ENCODE data around the gene GAS2. TPM values are rescaled to one million over a fixed set of nuclear protein-coding genes. Genes with fewer than 3 reads are reported as not detected.
A peak's percentile ranks its signal among the peaks of the same experiment; 100 is the strongest.

Gene GAS2
- total and polyA plus RNA-seq, 2 of the 4 experiments (the other 2 are of a cell fraction): 0.51 to 0.90 TPM

- ATAC-seq (ENCODE audit: low read depth) (peak; percentile 46; the same call in 1 of the 2 replicates), DNase-seq (peak; percentile 49)
- Histone ChIP-seq H3K9ac (ENCODE audit: low read depth, low read length) (no peak overlapping the region), H4K20me1 (ENCODE audit: insufficient read depth, low read length) (no peaks in the 10 kb centered on the region), H2BK5ac (ENCODE audit: low read depth, low read length, poor library complexity, severe bottlenecking) (no peak overlapping the region), H3K4me3 (ENCODE audit: insufficient read depth, low read depth, low read length) (no peak overlapping the region), H2AK9ac (replicated peaks; ENCODE audit: low read depth, low read length, poor library complexity) (no peak overlapping the region), H3K14ac (replicated peaks; ENCODE audit: low read depth, low read length) (no peak overlapping the region), H3K27ac (ENCODE audit: insufficient read depth, low read length) (no peak overlapping the region), H3K56ac (ENCODE audit: extremely low read depth, insufficient read depth, low read length) (no peak overlapping the region), H3K4me2 (ENCODE audit: low read depth, low read length) (peak overlapping the region; percentile 27; the same call in 1 of the 2 replicates), H2BK20ac (ENCODE audit: low read depth, low read length) (no peak overlapping the region), H2BK120ac (ENCODE audit: low read depth, low read length) (no peak overlapping the region), H4K5ac (ENCODE audit: low read depth, low read length) (no peak overlapping the region), H3K36me3 (ENCODE audit: control insufficient read depth, insufficient read depth, low read length) (no peaks in the 10 kb centered on the region), H2AFZ (replicated peaks; ENCODE audit: low read length, poor library complexity) (no peak overlapping the region), H4K91ac (ENCODE audit: insufficient read depth, low read depth, low read length) (no peak overlapping the region), H3K27me3 (ENCODE audit: control insufficient read depth, insufficient read depth, low read length) (no peaks in the 10 kb centered on the region), H3K4ac (ENCODE audit: low read depth, low read length) (no peak overlapping the region), H3K18ac (ENCODE audit: low read depth, low read length) (peak overlapping the region; percentile 57; the same call in 1 of the 2 replicates), H3K4me1 (ENCODE audit: control insufficient read depth, insufficient read depth, low read length) (no peaks in the 10 kb centered on the region), H3K79me1 (ENCODE audit: low read depth in 1 of 2, low read length in 2 of 2) (no peaks in the 10 kb centered on the region), H3K9me1 (ENCODE audit: insufficient read depth, low read length) (no peaks in the 10 kb centered on the region), H2AK5ac (ENCODE audit: low read depth, low read length) (no peak overlapping the region), H3K23ac (ENCODE audit: low read depth, low read length) (no peak overlapping the region), H2BK15ac (ENCODE audit: low read depth, low read length) (0 out of 3 replicates have a peak overlapping the region, but pooled peaks have one; percentile 4), H3K9me3 (ENCODE audit: control insufficient read depth, insufficient read depth, low read length) (no peaks in the 10 kb centered on the region), H4K8ac (ENCODE audit: low read depth in 2 of 2, low read length in 2 of 2) (no peak overlapping the region)
- no CpG with 5 or more reads among the region's 2 CpGs for WGBS, 2 experiments (ENCODE audit: extremely low coverage in 2 of 2, insufficient read length in 1 of 2)
- CTCF ChIA-PET: no interaction called here
- BruUV-seq (replicated peaks): no TSS peak
- POLR2A ChIA-PET (ENCODE audit: unreplicated experiment): no interaction called here
- no peak for TF ChIP-seq CHD1 (IDR thresholded peaks at IDR 0.05; ENCODE audit: low read depth, low read length)
- no peak for TF ChIP-seq NFE2L2 (IDR thresholded peaks at IDR 0.05; ENCODE audit: low read depth, low read length)
- TF ChIP-seq POLR2A (IDR thresholded peaks at IDR 0.05; ENCODE audit: low read depth, low read length): no peak
- no peak for TF ChIP-seq MAZ (IDR thresholded peaks at IDR 0.05; ENCODE audit: borderline replicate concordance, low read depth, low read length)
- TF ChIP-seq BHLHE40 (IDR thresholded peaks at IDR 0.05; ENCODE audit: low read depth, low read length): no peak
- no peak for TF ChIP-seq RAD21 (IDR thresholded peaks at IDR 0.05; ENCODE audit: low read length)
- TF ChIP-seq FOS (IDR thresholded peaks at IDR 0.05; ENCODE audit: low read depth, low read length): no peak
- TF ChIP-seq SMC3 (IDR thresholded peaks at IDR 0.05; ENCODE audit: low read depth, low read length): no peak
- TF ChIP-seq MAFK (IDR thresholded peaks at IDR 0.05; ENCODE audit: low read depth, low read length): no peak
- no peak for TF ChIP-seq USF2 (IDR thresholded peaks at IDR 0.05; ENCODE audit: low read depth, low read length)
- no peak for TF ChIP-seq RFX5 (IDR thresholded peaks at IDR 0.05; ENCODE audit: low read depth, low read length)
- dilution Hi-C loops (cut with HindIII; ENCODE audit: low sequenced_read_pairs, unreplicated experiment): no loop called here
- intact Hi-C loops (cut with micrococcal nuclease): no loop called here
- in situ Hi-C loops (cut with MboI; ENCODE audit: low sequenced_read_pairs): no loop called here
Observed at GRCh38 chr11:22703591-22703990, 37.2 kb downstream of the GAS2 start.

Measured in IMR-90 (cell line).